Adrenal gland (tissue), 5 donors: ENCODE data around the gene CDH16.
"Not testable (repeated sequence)": the region's sequence is repeated elsewhere in the genome, so short reads cannot be mapped to it uniquely, and the experiment has no call there.

ENCODE experiments used
- POLR2A ChIP-seq, 2 donors: fragments of 450-650 bp; IDR thresholded peaks; one replicate each; pipeline ENCODE4 v1.6.1; 2017; ENCODE audit warnings: antibody characterized with exemption in 2 of 2, mild to moderate bottlenecking in 2 of 2, moderate library complexity in 1 of 2
- TF ChIP-seq, protein P1 (sequence below), 6 experiments: fragments of 450-650 bp in 4 of 6; fragments of 200-600 bp in 2 of 6; sonication (generic) in 1 of 6; IDR thresholded peaks; 1 replicate in 5 of 6; 2 replicates in 1 of 6; pipeline versions ENCODE4 v1.5.1 to v1.8.0; 2016 to 2021; ENCODE audit warnings: antibody characterized with exemption in 6 of 6, mild to moderate bottlenecking in 2 of 6, moderate library complexity in 1 of 6
- donor health status: DM: no; HTN: no; CAD: no.

DNA sequence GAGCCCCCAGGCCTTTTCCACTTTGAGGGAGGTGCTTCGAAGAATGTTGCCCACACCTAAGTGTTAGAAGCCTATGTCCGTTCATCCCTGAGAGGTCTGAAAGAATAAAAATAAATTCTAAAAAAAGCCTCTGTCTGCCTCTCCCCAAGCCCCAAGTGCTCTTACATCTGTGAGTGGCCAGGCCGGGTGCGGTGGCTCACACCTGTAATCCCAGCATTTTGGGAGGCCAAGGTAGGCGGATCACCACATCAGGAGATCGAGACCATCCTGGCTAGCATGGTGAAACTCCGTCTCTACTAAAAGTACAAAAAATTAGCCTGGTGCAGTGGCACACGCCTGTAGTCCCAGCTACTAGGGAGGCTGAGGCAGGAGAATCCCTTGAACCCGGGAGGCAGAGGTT lies 26.3 kb upstream of the CDH16 start:
- TF ChIP-seq, protein P1, sequence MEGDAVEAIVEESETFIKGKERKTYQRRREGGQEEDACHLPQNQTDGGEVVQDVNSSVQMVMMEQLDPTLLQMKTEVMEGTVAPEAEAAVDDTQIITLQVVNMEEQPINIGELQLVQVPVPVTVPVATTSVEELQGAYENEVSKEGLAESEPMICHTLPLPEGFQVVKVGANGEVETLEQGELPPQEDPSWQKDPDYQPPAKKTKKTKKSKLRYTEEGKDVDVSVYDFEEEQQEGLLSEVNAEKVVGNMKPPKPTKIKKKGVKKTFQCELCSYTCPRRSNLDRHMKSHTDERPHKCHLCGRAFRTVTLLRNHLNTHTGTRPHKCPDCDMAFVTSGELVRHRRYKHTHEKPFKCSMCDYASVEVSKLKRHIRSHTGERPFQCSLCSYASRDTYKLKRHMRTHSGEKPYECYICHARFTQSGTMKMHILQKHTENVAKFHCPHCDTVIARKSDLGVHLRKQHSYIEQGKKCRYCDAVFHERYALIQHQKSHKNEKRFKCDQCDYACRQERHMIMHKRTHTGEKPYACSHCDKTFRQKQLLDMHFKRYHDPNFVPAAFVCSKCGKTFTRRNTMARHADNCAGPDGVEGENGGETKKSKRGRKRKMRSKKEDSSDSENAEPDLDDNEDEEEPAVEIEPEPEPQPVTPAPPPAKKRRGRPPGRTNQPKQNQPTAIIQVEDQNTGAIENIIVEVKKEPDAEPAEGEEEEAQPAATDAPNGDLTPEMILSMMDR (IDR thresholded peaks at IDR 0.05), result not testable (repeated sequence)
- TF ChIP-seq POLR2A (IDR thresholded peaks at IDR 0.05), result not testable (repeated sequence)
